Stimulated activated naive CD8-positive, alpha-beta T cell treated with anti-CD3 and anti-CD28 coated beads, Interleukin-15, Interleukin-2, amounts not matched to agents 100 ng/mL and 50 ng/mL, for 24 hours (primary cell): ENCODE results near the gene TMEM260.
"Not testable (repeated sequence)": the region's sequence is repeated elsewhere in the genome, so short reads cannot be mapped to it uniquely, and the experiment has no call there.

ENCODE experiments used
- H3K27ac Mint-ChIP-seq: one replicate; pipeline ENCODE4 v1.8.0; 2021; ENCODE audit warnings: mild to moderate bottlenecking, mixed read lengths
- H3K27me3 Mint-ChIP-seq: one replicate; pipeline ENCODE4 v1.8.0; 2021; ENCODE audit warnings: mixed read lengths
- H3K36me3 Mint-ChIP-seq: one replicate; pipeline ENCODE4 v1.8.0; 2021; ENCODE audit warnings: low read depth, mixed read lengths
- H3K4me1 Mint-ChIP-seq: one replicate; pipeline ENCODE4 v1.8.0; 2021; ENCODE audit warnings: low read depth, mixed read lengths
- H3K4me3 Mint-ChIP-seq: one replicate; pipeline ENCODE4 v1.8.0; 2021; ENCODE audit warnings: mild to moderate bottlenecking, mixed read lengths
- H3K9me3 Mint-ChIP-seq: one replicate; pipeline ENCODE4 v1.8.0; 2021; ENCODE audit warnings: mixed read lengths

The TMEM260 gene

DNA sequence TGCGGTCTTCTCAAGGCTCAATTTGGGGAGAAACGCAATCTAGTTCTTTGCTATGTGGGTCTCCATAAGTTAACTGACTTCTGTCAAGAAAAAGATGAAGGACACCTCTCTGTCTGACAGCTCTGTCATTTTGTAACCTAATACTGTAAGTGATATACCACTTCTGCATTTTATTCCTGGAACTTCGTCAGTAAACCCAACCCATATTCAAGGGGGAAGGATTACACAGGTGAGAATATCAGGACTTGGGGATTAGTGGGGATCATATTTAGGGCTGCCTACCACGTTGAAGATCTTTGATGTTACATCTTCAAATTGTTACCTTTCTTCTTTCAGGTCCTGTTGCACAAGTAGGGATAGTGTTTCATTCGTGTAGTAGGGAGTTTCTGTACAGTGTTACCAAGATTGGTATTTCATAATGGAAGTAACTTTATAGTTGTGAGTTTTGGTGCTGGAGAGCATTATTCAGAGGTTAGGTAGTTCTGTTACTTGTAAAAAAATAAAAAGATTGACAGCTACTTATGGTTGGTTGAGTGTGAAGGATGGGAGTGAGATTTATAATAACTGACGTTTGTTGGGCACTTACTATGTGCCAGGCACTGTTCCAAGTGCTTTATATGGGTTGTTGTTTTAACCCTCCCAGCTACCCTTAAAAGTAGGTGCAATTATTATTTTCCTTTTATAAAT lies 1.6 kb downstream of the TMEM260 start:
- H3K4me1 Mint-ChIP-seq = peaks cover 53% of the 10 kb centered on the region
- peak overlapping the region; percentile 93 for H3K4me3 Mint-ChIP-seq
- H3K36me3 Mint-ChIP-seq = peaks cover 7% of the 10 kb centered on the region
- H3K9me3 Mint-ChIP-seq = no peaks in the 10 kb centered on the region
- peak overlapping the region; percentile 4 for H3K27ac Mint-ChIP-seq
- no peaks in the 10 kb centered on the region for H3K27me3 Mint-ChIP-seq

- no peak overlapping the region for H3K4me3 Mint-ChIP-seq
- peaks cover 48% of the 10 kb centered on the region for H3K4me1 Mint-ChIP-seq
- H3K27ac Mint-ChIP-seq = no peak overlapping the region
- H3K36me3 Mint-ChIP-seq = peaks cover 19% of the 10 kb centered on the region
- H3K27me3 Mint-ChIP-seq = no peaks in the 10 kb centered on the region
- H3K9me3 Mint-ChIP-seq = no peaks in the 10 kb centered on the region
These were observed 6.0 kb downstream of the TMEM260 start for GRCh38 chr14:56585461-56586084.

DNA sequence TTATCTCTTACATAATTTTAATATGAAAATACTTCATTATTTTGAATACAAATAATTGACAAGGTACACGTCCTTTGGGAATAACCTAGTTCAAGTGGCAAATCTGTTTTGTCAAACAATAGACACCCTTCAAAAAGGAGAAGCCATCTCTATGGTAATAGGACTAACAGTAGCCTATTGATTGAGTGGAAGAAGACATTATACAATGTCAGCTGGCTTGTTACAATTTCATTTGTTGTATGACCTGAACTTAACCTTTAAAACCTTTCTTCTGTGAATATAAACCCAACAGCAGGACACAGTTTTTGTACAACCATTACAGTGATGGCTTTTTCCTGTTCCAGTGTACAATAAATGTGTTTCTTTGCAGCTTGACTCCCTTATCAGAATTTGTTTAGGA lies 8.1 kb downstream of the TMEM260 start:
- Mint-ChIP-seq H3K4me1 (peaks cover 29% of the 10 kb centered on the region), H3K4me3 (no peak overlapping the region), H3K36me3 (peaks cover 20% of the 10 kb centered on the region), H3K27me3 (no peaks in the 10 kb centered on the region), H3K9me3 (no peaks in the 10 kb centered on the region), H3K27ac (no peak overlapping the region)

DNA sequence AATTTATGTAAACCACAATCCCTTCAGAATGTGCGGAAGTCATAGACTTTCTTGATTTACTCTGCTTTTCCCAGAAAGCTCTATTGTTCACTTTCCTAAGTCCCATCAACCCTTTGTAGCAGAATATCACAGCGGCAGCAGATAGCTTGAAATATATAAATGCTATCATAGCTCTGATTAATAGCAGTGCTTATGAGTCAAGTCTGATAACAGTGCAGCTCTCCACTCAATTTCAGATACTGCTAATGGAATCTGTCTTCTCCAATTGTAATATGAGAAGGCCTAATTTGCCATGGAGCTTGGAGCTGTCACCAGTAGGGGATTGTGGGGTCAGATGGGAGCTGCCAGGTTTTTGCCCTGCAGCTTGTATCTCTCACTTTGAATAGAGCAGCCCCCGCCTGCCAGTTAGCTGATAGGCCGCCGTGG lies 10.9 kb downstream of the TMEM260 start:
- H3K4me3 Mint-ChIP-seq = no peak overlapping the region
- H3K9me3 Mint-ChIP-seq = no peaks in the 10 kb centered on the region
- peaks cover 27% of the 10 kb centered on the region for H3K36me3 Mint-ChIP-seq
- peaks cover 5% of the 10 kb centered on the region for H3K4me1 Mint-ChIP-seq
- H3K27me3 Mint-ChIP-seq = no peaks in the 10 kb centered on the region
- H3K27ac Mint-ChIP-seq = no peak overlapping the region

DNA sequence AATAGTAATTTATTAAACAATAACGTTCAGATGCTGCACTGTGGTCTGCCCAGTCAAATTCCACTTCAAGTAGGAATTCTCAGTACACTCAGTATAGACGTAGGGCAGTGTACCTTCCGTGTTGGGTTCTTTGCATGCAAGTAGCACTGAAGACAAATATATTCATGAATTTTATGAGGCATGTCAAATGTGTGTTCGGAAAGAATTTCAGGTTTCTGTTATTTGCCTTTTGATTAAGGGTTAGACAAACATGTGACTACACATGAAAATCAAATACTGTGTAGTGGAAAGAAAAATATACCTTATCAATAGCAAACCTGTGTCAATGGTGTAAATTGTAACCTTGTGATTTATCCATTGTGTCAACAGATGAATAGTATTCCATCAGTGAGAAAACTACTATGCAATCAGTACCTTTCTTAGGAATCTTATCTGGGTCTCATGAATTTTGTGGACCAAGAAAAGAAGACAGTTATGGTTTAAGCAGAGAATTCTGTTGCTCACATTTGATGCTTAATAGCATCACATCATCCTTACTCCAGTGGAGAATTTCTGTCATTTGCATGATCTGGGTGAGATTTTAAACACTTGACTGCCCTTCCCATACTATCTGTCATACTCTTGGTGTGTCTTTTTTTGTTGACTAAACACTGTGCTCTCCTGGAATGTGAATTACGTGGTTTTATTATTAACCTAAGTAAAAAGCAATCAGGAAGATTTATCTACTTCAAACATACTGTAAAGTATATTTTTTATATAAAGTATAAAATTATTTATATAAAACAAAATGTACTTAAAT lies 13.3 kb downstream of the TMEM260 start:
- no peaks in the 10 kb centered on the region for H3K9me3 Mint-ChIP-seq
- H3K27me3 Mint-ChIP-seq = no peaks in the 10 kb centered on the region
- no peak overlapping the region for H3K27ac Mint-ChIP-seq
- H3K36me3 Mint-ChIP-seq = peaks cover 25% of the 10 kb centered on the region
- H3K4me1 Mint-ChIP-seq = no peaks in the 10 kb centered on the region
- H3K4me3 Mint-ChIP-seq = no peak overlapping the region

DNA sequence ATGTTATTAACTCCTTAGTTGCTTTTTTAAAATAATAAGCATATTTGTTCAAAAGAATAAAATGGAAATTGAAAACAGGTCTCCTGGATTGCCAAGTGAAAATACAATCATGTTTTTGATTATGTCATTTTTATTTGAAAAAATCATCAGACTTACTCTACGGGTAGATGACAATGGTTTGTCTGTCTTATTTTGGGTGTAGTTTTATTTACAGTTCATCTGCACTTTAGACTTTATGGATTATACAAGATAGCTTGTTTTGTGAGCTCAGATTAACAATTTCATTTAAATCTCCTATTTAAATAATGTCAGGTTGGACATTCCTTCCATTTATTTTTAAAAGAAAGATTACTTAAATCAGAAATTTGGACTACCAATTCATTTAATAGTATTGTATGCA lies 14.8 kb downstream of the TMEM260 start:
- peaks cover 28% of the 10 kb centered on the region for H3K36me3 Mint-ChIP-seq

GRCh38 chr14:56598519-56598918 lies 18.9 kb downstream of the TMEM260 start:
- Mint-ChIP-seq H3K4me1 (peaks cover 2% of the 10 kb centered on the region), H3K9me3 (no peaks in the 10 kb centered on the region), H3K27me3 (no peaks in the 10 kb centered on the region), H3K4me3 (no peak overlapping the region), H3K27ac (no peak overlapping the region), H3K36me3 (peaks cover 21% of the 10 kb centered on the region)

More for the DNA sequence above, 14.8 kb downstream of the TMEM260 start:
- H3K9me3 Mint-ChIP-seq = no peaks in the 10 kb centered on the region
- no peaks in the 10 kb centered on the region for H3K4me1 Mint-ChIP-seq
- H3K27ac Mint-ChIP-seq = no peak overlapping the region
- no peak overlapping the region for H3K4me3 Mint-ChIP-seq
- no peaks in the 10 kb centered on the region for H3K27me3 Mint-ChIP-seq

DNA sequence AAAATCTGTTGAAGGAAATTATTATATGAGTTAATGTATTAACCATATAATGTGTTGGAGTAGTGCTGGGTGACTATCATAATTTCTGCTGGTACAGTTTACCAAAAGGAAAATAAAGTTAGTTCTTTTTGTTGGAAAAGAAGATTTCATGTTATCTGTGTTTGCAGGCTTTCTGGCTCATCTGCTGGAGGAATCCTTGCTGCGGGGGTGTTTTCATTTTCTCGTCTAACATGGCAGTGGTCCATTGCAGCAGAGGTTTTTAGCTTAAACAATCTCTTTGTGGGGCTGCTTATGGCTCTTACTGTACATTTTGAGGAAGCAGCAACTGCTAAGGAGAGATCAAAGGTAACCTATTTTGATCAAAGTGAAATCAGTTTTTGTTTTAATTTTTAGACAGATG lies 24.1 kb downstream of the TMEM260 start:
- Mint-ChIP-seq H3K4me3 (no peak overlapping the region), H3K27ac (no peak overlapping the region), H3K9me3 (no peaks in the 10 kb centered on the region), H3K27me3 (no peaks in the 10 kb centered on the region), H3K4me1 (peaks cover 14% of the 10 kb centered on the region), H3K36me3 (peaks cover 36% of the 10 kb centered on the region)

- H3K9me3 Mint-ChIP-seq = no peaks in the 10 kb centered on the region
- H3K27ac Mint-ChIP-seq = no peak overlapping the region
- H3K36me3 Mint-ChIP-seq = peaks cover 46% of the 10 kb centered on the region
- H3K27me3 Mint-ChIP-seq = no peaks in the 10 kb centered on the region
- peaks cover 10% of the 10 kb centered on the region for H3K4me1 Mint-ChIP-seq
- H3K4me3 Mint-ChIP-seq = no peak overlapping the region
These were observed 29.1 kb downstream of the TMEM260 start for GRCh38 chr14:56608689-56609088.

GRCh38 chr14:56611663-56612062 lies 32.1 kb downstream of the TMEM260 start:
- H3K4me3 Mint-ChIP-seq, H3K27me3 Mint-ChIP-seq, H3K4me1 Mint-ChIP-seq, H3K27ac Mint-ChIP-seq, H3K9me3 Mint-ChIP-seq: not testable (repeated sequence)
- H3K36me3 Mint-ChIP-seq = peaks cover 48% of the 10 kb centered on the region

- no peaks in the 10 kb centered on the region for H3K4me1 Mint-ChIP-seq
- peaks cover 52% of the 10 kb centered on the region for H3K36me3 Mint-ChIP-seq
- H3K27ac Mint-ChIP-seq = no peak overlapping the region
- H3K4me3 Mint-ChIP-seq = no peak overlapping the region
- H3K27me3 Mint-ChIP-seq = no peaks in the 10 kb centered on the region
- H3K9me3 Mint-ChIP-seq = no peaks in the 10 kb centered on the region
These were observed 37.5 kb downstream of the TMEM260 start for GRCh38 chr14:56617084-56617483.

DNA sequence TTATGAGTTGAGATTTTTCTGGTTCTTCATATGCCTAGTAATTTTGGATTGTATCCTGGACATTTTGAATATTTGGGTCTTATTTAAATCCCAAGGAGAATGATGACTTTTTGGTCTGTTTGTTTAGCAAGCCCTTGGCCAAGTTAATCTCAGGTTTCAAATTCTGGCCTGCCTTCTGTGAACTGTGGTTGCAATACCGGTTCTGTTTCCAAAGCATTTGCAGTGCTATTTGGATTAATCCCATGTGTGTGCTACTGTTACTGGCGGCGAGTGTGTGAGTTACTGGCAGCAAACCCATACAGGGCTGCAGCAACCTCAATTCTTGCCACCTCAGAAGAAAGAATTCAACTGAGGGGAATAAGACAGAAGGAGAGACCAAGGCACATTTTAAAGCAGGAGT lies 51.1 kb downstream of the TMEM260 start:
- no peak overlapping the region for H3K4me3 Mint-ChIP-seq
- H3K27ac Mint-ChIP-seq = no peak overlapping the region
- H3K9me3 Mint-ChIP-seq = peaks cover 10% of the 10 kb centered on the region
- H3K4me1 Mint-ChIP-seq = no peaks in the 10 kb centered on the region
- no peaks in the 10 kb centered on the region for H3K27me3 Mint-ChIP-seq
- H3K36me3 Mint-ChIP-seq = peaks cover 82% of the 10 kb centered on the region

DNA sequence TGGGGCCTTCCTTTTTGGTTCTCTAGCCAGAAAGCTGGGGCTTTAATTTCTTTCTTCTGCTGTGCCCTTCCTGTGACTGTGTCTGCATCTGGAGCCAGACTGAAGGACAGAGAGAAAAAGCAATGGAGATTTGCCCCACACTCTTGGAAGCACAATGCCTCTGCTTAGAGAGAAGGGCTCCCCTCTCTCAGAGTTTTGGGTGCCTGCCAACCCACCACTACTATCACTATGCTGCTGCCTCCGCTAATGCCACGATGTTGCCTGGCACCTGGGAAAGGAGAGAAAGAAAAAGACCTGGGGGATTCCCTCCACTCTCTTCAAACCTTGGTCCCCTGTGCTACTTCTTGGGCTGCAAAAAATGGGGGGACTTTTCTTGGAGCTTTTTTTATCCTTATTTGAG lies 52.6 kb downstream of the TMEM260 start:
- no peaks in the 10 kb centered on the region for H3K4me1 Mint-ChIP-seq
- H3K4me3 Mint-ChIP-seq = no peak overlapping the region
- peaks cover 10% of the 10 kb centered on the region for H3K9me3 Mint-ChIP-seq
- peaks cover 84% of the 10 kb centered on the region for H3K36me3 Mint-ChIP-seq
- no peak overlapping the region for H3K27ac Mint-ChIP-seq
- no peaks in the 10 kb centered on the region for H3K27me3 Mint-ChIP-seq

- H3K27me3 Mint-ChIP-seq = no peaks in the 10 kb centered on the region
- H3K36me3 Mint-ChIP-seq = peaks cover 86% of the 10 kb centered on the region
- peaks cover 10% of the 10 kb centered on the region for H3K9me3 Mint-ChIP-seq
- H3K4me1 Mint-ChIP-seq = no peaks in the 10 kb centered on the region
- no peak overlapping the region for H3K4me3 Mint-ChIP-seq
- no peak overlapping the region for H3K27ac Mint-ChIP-seq
These were observed 53.9 kb downstream of the TMEM260 start for GRCh38 chr14:56633544-56633943.

GRCh38 chr14:56635041-56635440 lies 55.4 kb downstream of the TMEM260 start:
- Mint-ChIP-seq H3K4me1 (no peaks in the 10 kb centered on the region), H3K27me3 (no peaks in the 10 kb centered on the region), H3K9me3 (peaks cover 8% of the 10 kb centered on the region), H3K4me3 (no peak overlapping the region), H3K36me3 (peaks cover 83% of the 10 kb centered on the region), H3K27ac (no peak overlapping the region)
